HG03135 (cell line): ENCODE measurements around the gene RBMY1E.
"Not testable (repeated sequence)": the region's sequence is repeated elsewhere in the genome, so short reads cannot be mapped to it uniquely, and the experiment has no call there.

Source experiments
- ATAC-seq: cut with Tn5 transposase; IDR thresholded peaks from one replicate; pipeline ENCODE4 v1.9.1; 2021; ENCODE audit warnings: mild to moderate bottlenecking, moderate library complexity; ENCODE audit not compliant: unreplicated experiment

The RBMY1E gene

GRCh38 chrY:21917932-21918331 lies at the start of gene RBMY1E:
RBMY1E (minus strand) TSS chrY:21918032; CDS start chrY:21916054, 1,978 bp downstream.
- not testable (repeated sequence) for ATAC-seq

GRCh38 chrY:21894426-21894825 lies 23.4 kb downstream of the RBMY1E start, which contains the start of gene RBMY1D:
RBMY1D (minus strand) TSS chrY:21894526; CDS start chrY:21892513, 2,013 bp downstream.
- not testable (repeated sequence) for ATAC-seq

GRCh38 chrY:21869407-21870076 lies 48.3 kb downstream of the RBMY1E start:
- ATAC-seq, result not testable (repeated sequence)
